BLaER1 (cell line): ENCODE results near the gene CCDC154.
A peak's percentile ranks its signal among the peaks of the same experiment; 100 is the strongest.

Experiments used
- H3K27ac ChIP-seq: shearing (Covaris generic); formaldehyde crosslinking; 2 replicates; pipeline ENCODE4 v1.8.1; 2022
- H3K27me3 ChIP-seq: shearing (Covaris generic); formaldehyde crosslinking; 2 replicates; pipeline ENCODE4 v1.8.1; 2022
- H3K36me3 ChIP-seq: shearing (Covaris generic); formaldehyde crosslinking; 2 replicates; pipeline ENCODE4 v1.8.1; 2022
- H3K4me1 ChIP-seq: shearing (Covaris generic); formaldehyde crosslinking; 2 replicates; pipeline ENCODE4 v1.8.1; 2022
- H3K4me2 ChIP-seq: shearing (Covaris generic); formaldehyde crosslinking; 2 replicates; pipeline ENCODE4 v1.8.1; 2022
- H3K4me3 ChIP-seq: shearing (Covaris generic); formaldehyde crosslinking; 2 replicates; pipeline ENCODE4 v1.8.1; 2022
- H3K9ac ChIP-seq: shearing (Covaris generic); formaldehyde crosslinking; 2 replicates; pipeline ENCODE4 v1.8.1; 2022
- H3K9me3 ChIP-seq: shearing (Covaris generic); formaldehyde crosslinking; 2 replicates; pipeline ENCODE4 v1.8.1; 2022
- H4K20me1 ChIP-seq: shearing (Covaris generic); formaldehyde crosslinking; 2 replicates; pipeline ENCODE4 v1.8.1; 2022
- Cebpa-rat ChIP-seq: shearing (Covaris generic); IDR thresholded peaks from 2 replicates; pipeline ENCODE4 v1.8.1; 2022

CCDC154 gene

GRCh38 chr16:1395444-1396031, 48.8 kb downstream of the CCDC154 start:
- peaks cover 60% of the 10 kb centered on the region for H3K4me1 ChIP-seq
- no peak overlapping the region for H3K9ac ChIP-seq
- peaks cover 10% of the 10 kb centered on the region; the same call in 1 of the 2 replicates for H3K9me3 ChIP-seq
- H3K4me2 ChIP-seq, result no peak overlapping the region
- H3K36me3 ChIP-seq, result peaks cover 94% of the 10 kb centered on the region
- H3K27ac ChIP-seq, result no peak overlapping the region
- H3K27me3 ChIP-seq, result no peaks in the 10 kb centered on the region
- peaks cover 17% of the 10 kb centered on the region for H4K20me1 ChIP-seq
- no peak for TF ChIP-seq Cebpa-rat
- no peak overlapping the region for H3K4me3 ChIP-seq

- peaks cover 90% of the 10 kb centered on the region for H3K36me3 ChIP-seq
- H3K9me3 ChIP-seq, result peaks cover 11% of the 10 kb centered on the region; the same call in 1 of the 2 replicates
- no peak for TF ChIP-seq Cebpa-rat
- H3K27me3 ChIP-seq, result no peaks in the 10 kb centered on the region
- H3K27ac ChIP-seq, result no peak overlapping the region
- H3K9ac ChIP-seq, result no peak overlapping the region
- H3K4me1 ChIP-seq, result peaks cover 65% of the 10 kb centered on the region
- H3K4me2 ChIP-seq, result no peak overlapping the region
- H4K20me1 ChIP-seq, result peaks cover 13% of the 10 kb centered on the region
- H3K4me3 ChIP-seq, result no peak overlapping the region
These were observed 49.9 kb downstream of the CCDC154 start for GRCh38 chr16:1394367-1394951.

- Histone ChIP-seq H4K20me1 (peaks cover 5% of the 10 kb centered on the region), H3K9ac (0 out of 2 replicates have a peak overlapping the region, but pooled peaks have one; percentile 51), H3K27ac (peak overlapping the region; percentile 56)
These were observed 50.7 kb downstream of the CCDC154 start for GRCh38 chr16:1393613-1394176.

GRCh38 chr16:1392826-1393225, 51.5 kb downstream of the CCDC154 start:
- H3K9ac ChIP-seq, result peak overlapping the region; percentile 51; the same call in 1 of the 2 replicates
- H3K4me1 ChIP-seq, result peaks cover 68% of the 10 kb centered on the region
- no peak overlapping the region for H3K27ac ChIP-seq

More at GRCh38 chr16:1393613-1394176, 50.7 kb downstream of the CCDC154 start:
- no peaks in the 10 kb centered on the region for H3K27me3 ChIP-seq
- peaks cover 64% of the 10 kb centered on the region for H3K4me1 ChIP-seq
- no peak for TF ChIP-seq Cebpa-rat
- peak overlapping the region; percentile 58 for H3K4me2 ChIP-seq
- peaks cover 87% of the 10 kb centered on the region for H3K36me3 ChIP-seq
- H3K4me3 ChIP-seq, result no peak overlapping the region
- peaks cover 11% of the 10 kb centered on the region; the same call in 1 of the 2 replicates for H3K9me3 ChIP-seq

GRCh38 chr16:1390239-1390779, 54.0 kb downstream of the CCDC154 start:
- Histone ChIP-seq H3K9me3 (peaks cover 11% of the 10 kb centered on the region; the same call in 1 of the 2 replicates), H3K4me3 (no peak overlapping the region), H4K20me1 (peaks cover 11% of the 10 kb centered on the region; the same call in 1 of the 2 replicates), H3K27me3 (no peaks in the 10 kb centered on the region), H3K4me2 (peak overlapping the region; percentile 71), H3K36me3 (peaks cover 84% of the 10 kb centered on the region), H3K27ac (peak overlapping the region; percentile 87), H3K9ac (peak overlapping the region; percentile 7; the same call in 1 of the 2 replicates), H3K4me1 (peaks cover 76% of the 10 kb centered on the region)
- TF ChIP-seq Cebpa-rat, result no peak

More at GRCh38 chr16:1392826-1393225, 51.5 kb downstream of the CCDC154 start:
- Histone ChIP-seq H3K4me2 (peak overlapping the region; percentile 58), H3K9me3 (peaks cover 11% of the 10 kb centered on the region; the same call in 1 of the 2 replicates), H4K20me1 (no peaks in the 10 kb centered on the region; the same call in 1 of the 2 replicates), H3K27me3 (no peaks in the 10 kb centered on the region), H3K4me3 (no peak overlapping the region), H3K36me3 (peaks cover 87% of the 10 kb centered on the region)
- TF ChIP-seq Cebpa-rat, result no peak

- H4K20me1 ChIP-seq, result peaks cover 11% of the 10 kb centered on the region; the same call in 1 of the 2 replicates
- peak overlapping the region; percentile 71 for H3K4me2 ChIP-seq
- peaks cover 85% of the 10 kb centered on the region for H3K36me3 ChIP-seq
- peak overlapping the region; percentile 66 for H3K9ac ChIP-seq
- peaks cover 76% of the 10 kb centered on the region for H3K4me1 ChIP-seq
- peak overlapping the region; percentile 87 for H3K27ac ChIP-seq
- no peaks in the 10 kb centered on the region for H3K27me3 ChIP-seq
- H3K4me3 ChIP-seq, result 0 out of 2 replicates have a peak overlapping the region, but pooled peaks have one; percentile 2
- no peak for TF ChIP-seq Cebpa-rat
- H3K9me3 ChIP-seq, result peaks cover 11% of the 10 kb centered on the region; the same call in 1 of the 2 replicates
These were observed 54.6 kb downstream of the CCDC154 start for GRCh38 chr16:1389762-1390161.

DNA sequence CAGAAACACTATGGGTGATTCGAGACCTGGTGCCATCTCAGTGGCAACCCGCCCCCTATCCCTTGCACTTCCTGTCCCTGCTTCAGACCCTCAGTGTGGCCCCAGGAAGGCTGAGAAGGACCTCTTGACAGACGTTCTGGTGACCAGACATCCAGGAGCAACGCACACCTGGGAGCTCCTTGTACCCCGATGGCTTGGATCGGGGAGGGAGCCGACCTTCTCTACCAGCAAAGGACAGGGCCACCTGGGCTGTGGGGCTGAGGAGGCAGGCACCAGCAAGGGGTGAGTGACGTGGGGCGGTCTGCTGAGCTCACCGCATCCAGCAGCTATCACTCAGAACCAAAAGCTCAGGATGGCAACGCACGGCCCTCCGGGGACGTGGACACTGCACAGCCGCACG, 57.0 kb downstream of the CCDC154 start:
- H4K20me1 ChIP-seq, result peaks cover 11% of the 10 kb centered on the region; the same call in 1 of the 2 replicates
- peaks cover 83% of the 10 kb centered on the region for H3K36me3 ChIP-seq
- H3K27ac ChIP-seq, result peak overlapping the region; percentile 71
- peaks cover 11% of the 10 kb centered on the region; the same call in 1 of the 2 replicates for H3K9me3 ChIP-seq
- no peaks in the 10 kb centered on the region for H3K27me3 ChIP-seq
- no peak overlapping the region for H3K9ac ChIP-seq
- no peak for TF ChIP-seq Cebpa-rat
- peak overlapping the region; percentile 48 for H3K4me2 ChIP-seq
- peaks cover 57% of the 10 kb centered on the region for H3K4me1 ChIP-seq
- H3K4me3 ChIP-seq, result no peak overlapping the region

- Histone ChIP-seq H3K9ac (no peak overlapping the region), H3K27me3 (no peaks in the 10 kb centered on the region), H3K36me3 (peaks cover 81% of the 10 kb centered on the region), H3K27ac (peak overlapping the region; percentile 26; the same call in 1 of the 2 replicates), H4K20me1 (peaks cover 14% of the 10 kb centered on the region), H3K4me3 (no peak overlapping the region), H3K4me1 (peaks cover 38% of the 10 kb centered on the region), H3K4me2 (no peak overlapping the region), H3K9me3 (no peaks in the 10 kb centered on the region)
- TF ChIP-seq Cebpa-rat, result no peak
These were observed 59.1 kb downstream of the CCDC154 start for GRCh38 chr16:1385232-1385631.
